Measurements from ENCODE around the gene ROR2. TPM values are rescaled to one million over a fixed set of nuclear protein-coding genes. Genes with fewer than 3 reads are reported as not detected.

Gene ROR2
- total RNA-seq, 6 experiments from 2014 or later: 0.09 TPM; not detected in 5

DNA sequence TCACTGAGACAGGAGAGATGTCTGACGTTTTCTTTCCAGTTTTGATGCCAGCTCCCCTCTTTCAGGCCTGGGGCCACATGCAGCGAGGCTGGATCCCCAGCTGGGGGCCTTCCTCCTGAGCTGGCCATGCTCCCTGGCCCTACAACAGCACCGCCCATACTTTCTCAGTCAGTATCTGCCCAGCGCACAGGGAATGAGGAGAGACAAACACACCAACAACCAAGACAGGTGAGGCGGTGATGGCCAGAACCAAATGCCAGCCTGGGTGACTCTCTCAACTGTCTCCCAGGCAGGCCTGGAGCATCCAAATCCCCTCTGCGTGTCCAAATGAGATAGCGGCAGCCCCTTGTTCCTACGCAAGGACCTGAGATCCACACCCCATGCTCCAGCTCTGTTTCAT is 109.6 kb downstream of the ROR2 start:
- peaks cover 9% of the 10 kb centered on the region for H3K4me1 Mint-ChIP-seq (ENCODE audit: low read depth)
- TF ChIP-seq, protein P1, sequence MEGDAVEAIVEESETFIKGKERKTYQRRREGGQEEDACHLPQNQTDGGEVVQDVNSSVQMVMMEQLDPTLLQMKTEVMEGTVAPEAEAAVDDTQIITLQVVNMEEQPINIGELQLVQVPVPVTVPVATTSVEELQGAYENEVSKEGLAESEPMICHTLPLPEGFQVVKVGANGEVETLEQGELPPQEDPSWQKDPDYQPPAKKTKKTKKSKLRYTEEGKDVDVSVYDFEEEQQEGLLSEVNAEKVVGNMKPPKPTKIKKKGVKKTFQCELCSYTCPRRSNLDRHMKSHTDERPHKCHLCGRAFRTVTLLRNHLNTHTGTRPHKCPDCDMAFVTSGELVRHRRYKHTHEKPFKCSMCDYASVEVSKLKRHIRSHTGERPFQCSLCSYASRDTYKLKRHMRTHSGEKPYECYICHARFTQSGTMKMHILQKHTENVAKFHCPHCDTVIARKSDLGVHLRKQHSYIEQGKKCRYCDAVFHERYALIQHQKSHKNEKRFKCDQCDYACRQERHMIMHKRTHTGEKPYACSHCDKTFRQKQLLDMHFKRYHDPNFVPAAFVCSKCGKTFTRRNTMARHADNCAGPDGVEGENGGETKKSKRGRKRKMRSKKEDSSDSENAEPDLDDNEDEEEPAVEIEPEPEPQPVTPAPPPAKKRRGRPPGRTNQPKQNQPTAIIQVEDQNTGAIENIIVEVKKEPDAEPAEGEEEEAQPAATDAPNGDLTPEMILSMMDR (IDR thresholded peaks at IDR 0.05): no peak
- no peaks in the 10 kb centered on the region for H3K36me3 Mint-ChIP-seq (ENCODE audit: low read depth)
- peaks cover 35% of the 10 kb centered on the region for H3K27me3 Mint-ChIP-seq (ENCODE audit: insufficient read depth)
- no peak for DNase-seq
- no peak overlapping the region for H3K27ac Mint-ChIP-seq
- H3K9me3 Mint-ChIP-seq: no peaks in the 10 kb centered on the region
- no peak overlapping the region for H3K4me3 Mint-ChIP-seq

DNA sequence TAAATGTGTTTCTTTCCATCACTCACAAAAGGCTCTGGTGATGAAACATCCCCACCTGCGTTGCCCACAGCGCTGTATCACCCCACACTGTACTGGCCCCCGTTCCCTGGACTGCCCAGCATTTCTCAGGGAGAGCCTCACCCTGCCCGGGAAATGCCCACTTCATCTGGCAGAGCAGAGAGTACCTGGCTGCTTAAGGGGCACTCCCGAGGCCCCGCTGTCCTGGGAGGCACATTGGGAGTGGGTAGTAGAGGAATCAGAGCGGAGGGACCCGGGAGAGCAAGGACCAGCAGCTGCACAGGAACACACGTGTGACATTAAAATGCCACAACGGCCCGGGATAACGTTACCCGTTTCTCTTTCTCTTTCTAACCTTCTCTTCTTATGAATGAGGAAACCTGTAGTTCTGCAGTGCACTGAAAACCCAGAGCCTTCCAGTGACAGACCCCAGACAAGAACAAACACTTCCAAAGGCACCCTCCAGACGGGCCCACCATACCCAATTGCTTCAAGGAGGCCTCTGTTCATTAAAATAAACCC is 110.0 kb downstream of the ROR2 start:
- DNase-seq: no peak
- Mint-ChIP-seq H3K27me3 (ENCODE audit: insufficient read depth) (peaks cover 35% of the 10 kb centered on the region), H3K4me3 (no peak overlapping the region), H3K4me1 (ENCODE audit: low read depth) (peaks cover 9% of the 10 kb centered on the region), H3K36me3 (ENCODE audit: low read depth) (no peaks in the 10 kb centered on the region), H3K9me3 (no peaks in the 10 kb centered on the region), H3K27ac (no peak overlapping the region)
- TF ChIP-seq, protein P1 (IDR thresholded peaks at IDR 0.05): no peak

DNA sequence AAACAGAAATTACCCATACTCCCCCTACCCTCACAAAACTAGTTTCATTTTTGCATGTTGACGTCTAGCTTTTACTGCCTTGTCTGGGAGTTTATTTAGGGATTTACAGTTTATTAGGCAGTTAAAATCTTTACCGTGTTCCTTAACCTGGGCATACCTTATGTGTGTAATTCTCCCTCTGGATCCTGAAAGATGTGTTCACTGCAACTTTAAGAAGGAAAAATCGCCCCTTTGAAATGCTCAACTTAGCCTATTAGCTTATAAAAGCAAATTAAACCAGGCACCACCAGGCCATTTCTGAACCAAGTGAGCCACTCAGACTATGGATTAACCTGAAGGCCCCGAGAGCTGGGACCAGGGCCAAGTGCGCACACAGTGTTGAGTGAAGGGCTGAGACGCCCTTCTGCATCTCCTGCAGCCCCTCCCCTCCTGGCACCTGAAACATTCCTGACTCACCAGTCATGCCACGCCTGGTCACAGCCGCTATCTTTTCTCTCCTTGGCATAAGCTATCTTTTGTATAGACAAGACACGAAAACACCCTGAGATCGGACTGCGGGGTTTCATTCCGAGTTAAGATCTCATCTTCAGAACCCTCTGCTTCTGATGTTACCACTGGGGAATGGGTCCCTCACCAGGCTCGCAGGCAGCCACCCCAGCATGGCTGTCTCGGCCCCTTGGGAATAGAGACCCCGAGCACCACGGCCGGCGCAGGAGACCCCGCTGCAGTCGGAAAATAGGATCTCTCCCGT is 111.9 kb downstream of the ROR2 start:
- TF ChIP-seq, protein P1 (IDR thresholded peaks at IDR 0.05): no peak
- H3K27me3 Mint-ChIP-seq (ENCODE audit: insufficient read depth): peaks cover 33% of the 10 kb centered on the region
- no peak overlapping the region for H3K4me3 Mint-ChIP-seq
- no peaks in the 10 kb centered on the region for H3K36me3 Mint-ChIP-seq (ENCODE audit: low read depth)
- DNase-seq: no peak
- no peak overlapping the region for H3K27ac Mint-ChIP-seq
- no peaks in the 10 kb centered on the region for H3K9me3 Mint-ChIP-seq
- H3K4me1 Mint-ChIP-seq (ENCODE audit: low read depth): peaks cover 9% of the 10 kb centered on the region

DNA sequence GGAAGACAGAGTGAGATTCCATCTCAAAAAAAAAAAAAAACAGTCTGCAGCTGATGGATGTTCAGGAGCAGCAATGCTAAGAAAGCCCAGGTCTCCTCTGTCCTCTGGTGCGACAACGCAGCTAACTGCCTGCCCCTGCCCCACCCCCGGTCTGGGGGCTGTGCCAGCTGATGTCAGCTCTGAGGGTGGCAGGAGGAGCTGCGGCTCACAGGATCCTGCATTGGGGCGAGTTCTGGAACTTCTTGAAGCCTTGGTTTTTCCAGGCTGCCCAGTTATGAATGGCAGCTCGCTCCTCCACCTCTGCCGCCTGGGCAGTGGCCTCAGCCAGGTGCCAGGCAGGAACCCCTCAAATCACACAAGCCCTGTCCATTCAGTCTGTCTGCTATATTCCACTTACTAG is 113.5 kb downstream of the ROR2 start:
- no peak for DNase-seq
- H3K9me3 Mint-ChIP-seq: no peaks in the 10 kb centered on the region
- no peak overlapping the region for H3K4me3 Mint-ChIP-seq
- H3K36me3 Mint-ChIP-seq (ENCODE audit: low read depth): no peaks in the 10 kb centered on the region
- peaks cover 9% of the 10 kb centered on the region for H3K4me1 Mint-ChIP-seq (ENCODE audit: low read depth)
- H3K27me3 Mint-ChIP-seq (ENCODE audit: insufficient read depth): peaks cover 30% of the 10 kb centered on the region
- no peak overlapping the region for H3K27ac Mint-ChIP-seq
- TF ChIP-seq, protein P1 (IDR thresholded peaks at IDR 0.05): no peak

DNA sequence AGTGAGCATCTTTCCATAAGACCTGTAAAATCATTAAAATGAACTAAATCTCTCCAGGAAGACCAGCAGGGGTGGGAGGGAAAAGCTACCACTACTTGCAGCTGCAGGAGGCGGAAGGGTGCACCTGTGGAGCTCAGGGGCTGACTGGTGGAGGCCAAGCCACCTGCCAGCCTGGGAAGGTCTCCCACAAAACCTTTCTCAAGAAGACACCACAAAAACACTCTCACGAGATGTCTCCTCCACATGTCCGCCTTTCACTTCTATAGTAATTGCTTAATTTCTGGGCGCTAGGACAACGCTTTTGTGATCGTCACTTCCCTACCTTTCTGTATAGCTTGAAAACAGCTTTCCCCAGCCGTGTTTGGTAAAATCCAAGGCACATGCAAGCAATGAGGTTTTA is 114.4 kb downstream of the ROR2 start:
- no peak overlapping the region for H3K27ac Mint-ChIP-seq

More for the DNA sequence above, 114.4 kb downstream of the ROR2 start:
- TF ChIP-seq, protein P1 (IDR thresholded peaks at IDR 0.05): no peak
- no peaks in the 10 kb centered on the region for H3K36me3 Mint-ChIP-seq (ENCODE audit: low read depth)
- H3K4me3 Mint-ChIP-seq: no peak overlapping the region
- H3K27me3 Mint-ChIP-seq (ENCODE audit: insufficient read depth): peaks cover 30% of the 10 kb centered on the region
- no peak for DNase-seq
- H3K4me1 Mint-ChIP-seq (ENCODE audit: low read depth): peaks cover 9% of the 10 kb centered on the region
- H3K9me3 Mint-ChIP-seq: no peaks in the 10 kb centered on the region

All from HFFc6 (cell line).